ENCODE results near the gene CIITA.

CIITA gene

GRCh38 chr16:10850478-10850850 is 26.5 kb upstream of the CIITA start:
- no peak for DNase-seq

GRCh38 chr16:10851512-10851911 is 25.5 kb upstream of the CIITA start:
- DNase-seq: peak in 2 of 3 experiments; percentile 6 to 33

GRCh38 chr16:10852286-10852685 is 24.7 kb upstream of the CIITA start:
- no peak for DNase-seq

GRCh38 chr16:10852948-10853347 is 24.1 kb upstream of the CIITA start:
- DNase-seq: no peak

GRCh38 chr16:10856042-10856441 is 21.0 kb upstream of the CIITA start:
- DNase-seq: no peak

- DNase-seq: no peak
These were observed 18.8 kb upstream of the CIITA start for GRCh38 chr16:10858203-10858602.

- no peak for DNase-seq
These were observed 18.0 kb upstream of the CIITA start for GRCh38 chr16:10859020-10859419.

- no peak for DNase-seq
These were observed 17.3 kb upstream of the CIITA start for GRCh38 chr16:10859658-10860057.

- no peak for DNase-seq
These were observed 14.6 kb upstream of the CIITA start for GRCh38 chr16:10862438-10862837.

- DNase-seq: no peak
These were observed 10.7 kb upstream of the CIITA start for GRCh38 chr16:10865991-10866966.

- no peak for DNase-seq
These were observed 9.8 kb upstream of the CIITA start for GRCh38 chr16:10867199-10867598.

GRCh38 chr16:10868104-10868595 is 8.9 kb upstream of the CIITA start:
- no peak for DNase-seq

GRCh38 chr16:10868596-10869469 is 8.2 kb upstream of the CIITA start:
- DNase-seq: no peak

- DNase-seq: no peak
These were observed 6.7 kb upstream of the CIITA start for GRCh38 chr16:10870137-10870776.

- no peak for DNase-seq
These were observed 6.2 kb upstream of the CIITA start for GRCh38 chr16:10870808-10871156.

- no peak for DNase-seq
These were observed 5.6 kb upstream of the CIITA start for GRCh38 chr16:10871157-10871991.

GRCh38 chr16:10876315-10876714 is 687 bp upstream of the CIITA start:
- no peak for DNase-seq

- DNase-seq: no peak
These were observed 507 bp downstream of the CIITA start for GRCh38 chr16:10877472-10877946.

GRCh38 chr16:10878328-10878643 is 1.3 kb downstream of the CIITA start:
- DNase-seq: peak in 1 of 3 experiments; percentile 13

GRCh38 chr16:10878644-10879501 is 1.9 kb downstream of the CIITA start:
- peak in 2 of 3 experiments; percentile 17 for DNase-seq

Data from NCI-H1417 (cell line).